ENCODE results near the gene PCK1.

GRCh38 chr20:57605045-57605444 is 44.1 kb downstream of the PCK1 start:
- no peak for TF ChIP-seq POLR2A (IDR thresholded peaks at IDR 0.05)
- TF ChIP-seq CTCF (IDR thresholded peaks at IDR 0.05), result no peak
